ENCODE data around the gene HMGCL.
"Not testable (repeated sequence)": the region's sequence is repeated elsewhere in the genome, so short reads cannot be mapped to it uniquely, and the experiment has no call there.

HMGCL gene

GRCh38 chr1:23825762-23826522 lies 713 bp upstream of the HMGCL start:
- DNase-seq = peak; percentile 7

DNA sequence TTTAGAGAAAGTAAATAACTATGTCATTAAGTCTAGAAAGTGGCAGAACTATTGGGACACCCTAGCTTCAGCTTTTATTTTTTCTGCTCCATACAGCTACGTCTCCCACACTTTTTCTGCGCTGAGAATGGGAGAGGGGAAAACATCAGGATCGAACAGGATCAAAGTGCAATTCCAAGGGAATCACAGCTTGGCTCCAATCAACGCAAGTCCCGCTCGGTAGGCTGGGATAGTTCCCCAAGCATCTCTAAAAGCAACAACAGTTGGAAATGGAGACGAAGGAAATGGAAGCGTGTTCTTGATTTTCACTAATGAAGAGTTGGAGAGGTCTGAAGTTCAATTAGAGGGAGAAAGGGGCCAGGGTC lies 536 bp downstream of the HMGCL start:
- peak; percentile 12 for DNase-seq

- DNase-seq = no peak
These were observed 1.5 kb downstream of the HMGCL start for GRCh38 chr1:23823767-23824166.

- no peak for DNase-seq
These were observed 7.6 kb downstream of the HMGCL start for GRCh38 chr1:23817633-23818032.

DNA sequence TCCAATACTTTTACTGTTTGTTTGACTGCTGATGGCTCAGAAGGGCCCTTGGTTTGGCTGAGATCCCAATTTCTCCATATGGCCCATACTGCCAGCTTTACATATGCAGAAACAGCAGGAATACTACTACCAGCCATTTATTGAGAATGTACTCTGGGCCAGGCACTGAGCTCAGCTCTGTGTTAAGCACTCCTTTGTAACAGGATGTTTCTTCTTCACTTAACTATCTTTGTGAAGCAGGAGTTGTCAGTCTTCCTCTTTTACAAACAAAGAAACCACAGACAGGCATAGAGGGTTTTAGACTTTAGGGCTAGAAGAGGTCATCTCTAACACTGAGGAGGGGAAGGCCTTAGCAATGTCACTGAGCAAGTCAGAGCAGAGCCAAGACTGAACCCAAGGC lies 8.3 kb downstream of the HMGCL start:
- peak; percentile 12 for DNase-seq

DNA sequence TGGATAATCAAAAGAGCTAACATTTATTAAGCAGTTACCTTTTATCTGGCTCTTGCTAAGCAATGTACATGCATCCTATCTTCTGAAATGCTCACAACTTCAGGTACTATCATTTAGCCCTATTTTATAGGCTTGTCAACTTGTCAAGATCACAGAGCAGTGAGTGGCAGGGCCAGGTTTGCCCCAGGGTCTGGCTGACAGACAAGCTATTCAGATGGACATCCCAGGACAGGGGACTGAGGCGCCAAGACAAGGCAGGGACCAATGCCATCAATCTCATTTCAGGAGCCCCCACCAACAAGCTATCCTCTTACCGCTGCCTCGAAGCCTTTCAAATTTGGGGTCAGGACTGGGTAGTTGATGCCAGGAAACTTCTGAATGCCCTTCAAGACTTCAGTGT lies 8.9 kb downstream of the HMGCL start:
- no peak for DNase-seq

DNA sequence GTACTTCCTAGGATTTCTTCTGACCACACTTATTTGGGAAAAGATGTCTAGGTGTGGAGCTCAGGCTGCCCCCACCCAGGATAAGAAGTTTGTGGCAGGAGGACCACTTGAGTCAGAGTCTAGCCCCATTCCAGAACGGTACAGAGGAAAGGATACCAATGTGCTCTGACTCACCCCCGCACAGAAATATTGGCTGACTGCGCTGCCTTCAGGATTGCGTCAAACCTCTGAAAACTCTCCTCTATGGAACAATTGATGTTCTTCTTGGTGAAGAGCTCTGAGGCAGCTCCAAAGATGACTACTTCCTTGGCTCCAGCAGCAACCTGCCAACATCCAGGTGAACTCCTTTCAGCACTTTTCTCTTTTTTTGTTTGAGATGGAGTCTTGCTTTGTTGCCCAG lies 11.2 kb downstream of the HMGCL start:
- DNase-seq = no peak

DNA sequence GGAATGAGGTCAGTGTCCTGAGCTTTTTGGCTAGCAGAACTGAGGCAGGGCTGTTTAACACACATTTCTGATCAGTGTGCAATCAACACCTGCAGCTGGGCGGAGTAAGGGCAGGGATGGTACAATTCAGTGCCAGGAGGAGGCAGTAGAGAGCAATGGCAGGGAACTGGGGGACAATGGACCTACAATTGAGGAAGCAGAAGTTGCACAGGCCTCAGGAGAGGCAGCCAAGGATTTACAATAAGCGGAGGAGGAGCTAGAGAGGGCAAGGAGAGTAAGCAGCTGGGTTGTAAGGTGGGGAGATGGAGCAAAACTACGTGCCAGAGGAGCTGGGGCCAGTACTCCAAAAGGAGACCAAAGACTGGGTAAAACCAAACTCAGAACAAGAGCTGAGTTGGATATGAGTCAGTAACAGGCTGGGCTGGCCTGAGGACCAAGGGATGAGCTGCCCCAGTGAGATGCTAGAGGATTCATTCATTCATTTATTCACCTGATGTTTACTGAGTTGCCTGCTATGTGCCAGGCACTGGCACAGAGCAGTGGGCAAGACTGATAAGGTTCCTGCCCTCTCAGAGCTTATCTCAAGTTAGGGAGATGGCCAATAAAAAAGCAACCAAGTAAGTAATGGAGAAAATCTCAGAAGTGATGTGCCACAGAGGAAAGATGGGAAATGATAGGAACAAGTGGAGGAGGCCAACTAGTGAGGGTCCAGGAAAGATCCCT lies 14.2 kb downstream of the HMGCL start:
- DNase-seq = peak; percentile 42

DNA sequence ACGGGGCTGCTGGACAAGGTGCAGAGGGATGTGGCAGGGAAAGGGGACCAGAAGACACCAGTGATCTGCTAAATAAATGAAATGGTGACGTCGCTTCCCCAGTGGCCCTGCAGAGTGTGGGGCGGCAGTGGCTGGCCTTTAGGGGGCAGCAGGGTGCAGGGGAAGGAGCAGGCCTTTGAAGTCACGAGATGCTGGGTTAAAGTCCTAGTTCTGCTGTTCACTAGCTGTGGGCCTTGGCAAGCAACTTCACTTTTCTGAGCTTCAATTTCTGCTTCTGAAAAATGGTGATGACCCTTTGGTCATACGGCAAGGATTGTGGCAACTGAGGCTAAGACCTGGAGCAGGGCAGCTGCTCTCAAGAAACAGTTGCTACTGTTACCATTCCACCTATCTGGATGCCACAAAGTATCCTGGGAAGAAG lies 15.5 kb downstream of the HMGCL start:
- DNase-seq = peak; percentile 71

- DNase-seq = no peak
These were observed 17.8 kb downstream of the HMGCL start for GRCh38 chr1:23807453-23807852.

DNA sequence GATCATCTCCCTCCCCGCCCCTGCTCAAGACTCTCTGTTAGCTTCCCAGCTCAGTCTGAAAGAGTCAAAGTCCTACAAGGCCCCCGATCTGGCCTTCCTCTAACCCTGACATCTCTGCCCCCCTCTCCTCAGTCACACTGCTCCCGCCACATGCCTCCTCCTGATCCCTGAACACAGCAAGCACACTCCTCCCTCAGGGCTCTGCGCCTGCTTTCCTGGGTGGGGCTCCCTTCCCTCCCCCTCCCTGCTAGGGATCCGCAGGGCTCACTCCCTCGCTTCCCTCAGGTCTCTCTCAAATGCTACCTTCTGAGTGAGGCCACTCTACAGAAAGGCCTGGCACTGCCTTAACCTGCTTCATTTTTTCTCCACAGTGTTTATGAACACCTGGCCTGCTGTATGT lies 18.9 kb downstream of the HMGCL start:
- DNase-seq = no peak

DNA sequence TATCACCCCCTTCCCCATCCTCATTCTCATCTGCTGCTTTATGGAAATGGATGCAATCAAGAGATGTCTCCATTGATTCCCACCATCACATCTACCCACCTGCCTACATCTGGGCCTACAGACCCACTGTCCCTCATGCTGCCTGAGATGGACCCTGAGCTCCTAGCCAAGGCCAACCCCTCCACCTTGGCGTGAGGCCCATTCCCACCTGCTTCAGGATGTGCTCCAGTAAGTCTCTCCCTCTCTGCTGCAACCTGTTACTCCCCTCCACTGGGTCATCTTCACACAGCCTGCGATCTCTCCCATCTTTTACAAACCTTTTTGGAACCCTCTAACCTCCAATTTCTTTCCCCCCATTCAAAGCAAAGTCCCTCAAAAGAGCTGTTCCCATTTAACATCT lies 20.2 kb downstream of the HMGCL start:
- DNase-seq = no peak

GRCh38 chr1:23804183-23804835 lies 20.9 kb downstream of the HMGCL start:
- DNase-seq = no peak

DNA sequence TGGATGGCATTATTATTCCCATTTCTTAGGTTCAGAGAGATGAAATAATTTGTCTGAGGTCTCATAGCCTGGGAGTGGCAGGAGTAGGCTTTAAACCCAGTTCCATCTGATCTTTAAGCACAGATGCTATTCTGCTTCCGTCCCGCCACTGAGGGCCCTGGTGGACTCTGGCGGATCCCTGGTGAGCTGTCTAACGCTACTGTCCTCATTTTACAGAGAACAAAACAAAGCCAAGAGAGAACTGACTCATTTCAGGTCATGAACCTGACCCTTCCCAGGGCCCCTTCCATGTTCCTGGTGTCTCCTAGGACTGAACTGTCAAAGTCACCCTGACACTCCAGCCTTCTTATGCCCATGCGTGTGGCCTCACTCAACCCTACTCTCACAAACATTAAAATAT lies 21.6 kb downstream of the HMGCL start:
- DNase-seq = no peak

- not testable (repeated sequence) for DNase-seq
These were observed 22.4 kb downstream of the HMGCL start for GRCh38 chr1:23802809-23803342.

DNA sequence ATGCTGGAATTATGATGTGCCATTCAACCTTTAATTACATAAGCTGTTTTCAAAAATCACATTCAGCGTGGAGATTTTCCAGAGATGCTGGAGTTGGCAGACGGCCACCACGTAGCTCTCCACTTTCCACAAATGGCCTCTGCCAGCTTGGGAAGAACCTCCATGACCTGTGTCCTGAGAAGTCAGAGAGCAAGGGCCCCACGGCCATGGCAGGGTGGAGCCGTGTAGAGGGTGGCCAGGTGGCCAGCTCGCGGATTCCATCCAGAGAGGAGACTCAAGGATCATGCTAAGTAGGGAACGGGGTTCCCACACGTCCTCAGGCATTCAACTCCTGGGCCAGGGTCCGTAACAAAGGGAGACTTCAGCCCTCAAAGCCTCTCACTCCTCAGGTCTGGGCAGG lies 23.4 kb downstream of the HMGCL start:
- DNase-seq = no peak

DNA sequence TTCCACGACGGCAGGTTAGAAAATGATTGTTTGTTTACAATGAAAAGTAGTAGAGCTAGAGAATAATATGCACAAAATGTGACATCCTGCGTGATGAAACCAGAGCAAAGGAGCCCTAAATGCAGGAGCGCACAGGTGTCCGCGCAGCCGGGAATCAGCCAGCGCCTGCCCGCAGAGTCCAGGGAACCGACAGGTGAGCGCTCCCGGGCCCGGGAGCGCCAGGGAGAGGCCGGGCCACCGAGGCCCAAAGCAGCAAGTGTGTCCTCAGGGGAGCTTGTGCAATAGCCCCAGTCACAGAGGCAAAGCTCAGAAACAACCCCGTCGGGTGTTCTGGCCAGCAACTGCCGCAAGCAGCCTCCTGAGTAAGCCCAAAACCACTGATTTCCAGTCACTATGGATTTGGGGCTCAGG lies 23.9 kb downstream of the HMGCL start:
- DNase-seq = peak; percentile 44

GRCh38 chr1:23800400-23801337 lies 24.6 kb downstream of the HMGCL start, which contains the start of gene GALE:
GALE (minus strand) TSS chr1:23800754; CDS start chr1:23799007, 1,747 bp downstream.
- peak; percentile 93 for DNase-seq

GRCh38 chr1:23799570-23800399 lies 25.4 kb downstream of the HMGCL start:
- peak; percentile 36 for DNase-seq

GRCh38 chr1:23799255-23799569 lies 26.0 kb downstream of the HMGCL start:
- no peak for DNase-seq

- peak; percentile 1 for DNase-seq
These were observed 26.5 kb downstream of the HMGCL start for GRCh38 chr1:23798662-23799142.

Data from NCI-H69 (cell line).